HG03159 (cell line): ENCODE data around the gene LYST.

Source experiments
- ATAC-seq: cut with Tn5 transposase; IDR thresholded peaks from one replicate; pipeline ENCODE4 v1.9.1; 2021; ENCODE audit warnings: mild to moderate bottlenecking, moderate library complexity; ENCODE audit not compliant: unreplicated experiment

Gene LYST

DNA sequence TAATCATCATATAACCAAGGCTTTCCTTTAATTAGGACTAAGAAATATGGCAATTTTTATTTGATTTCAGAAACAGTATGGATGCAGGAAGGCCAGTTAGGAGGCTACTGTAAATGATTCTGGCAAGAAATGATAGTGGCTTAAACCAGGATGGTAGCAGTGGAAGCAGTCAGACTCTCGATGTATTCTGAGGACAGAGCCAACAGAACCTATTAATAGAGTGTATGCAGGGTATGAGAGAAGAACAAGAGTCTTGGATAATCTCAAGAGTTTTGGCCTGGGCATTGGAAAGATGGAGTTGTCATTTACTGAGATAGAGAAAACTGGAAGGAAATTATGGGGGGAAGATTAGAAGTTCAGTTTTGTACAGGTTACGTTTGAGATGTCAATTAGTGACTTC is 143.8 kb downstream of the LYST start:
- no peak for ATAC-seq

DNA sequence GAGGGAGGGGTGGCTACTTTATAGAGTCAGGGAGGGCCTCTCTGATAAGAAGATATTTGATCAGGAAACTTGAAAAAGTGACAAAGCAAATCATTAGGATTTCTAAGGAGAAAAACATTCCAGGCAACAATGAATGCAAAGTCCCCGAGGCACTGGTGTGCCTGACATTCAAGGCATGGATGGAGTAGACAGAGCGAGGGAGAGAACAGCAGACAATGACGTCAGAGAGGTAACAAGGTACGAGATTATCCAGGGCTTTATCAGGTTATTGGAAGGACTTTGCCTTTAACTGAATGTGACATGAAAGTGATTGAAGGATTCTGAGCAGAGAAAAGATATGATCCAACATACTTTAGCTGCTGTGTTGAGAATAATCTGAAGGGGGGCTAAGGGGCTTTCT is 144.7 kb downstream of the LYST start:
- no peak for ATAC-seq

DNA sequence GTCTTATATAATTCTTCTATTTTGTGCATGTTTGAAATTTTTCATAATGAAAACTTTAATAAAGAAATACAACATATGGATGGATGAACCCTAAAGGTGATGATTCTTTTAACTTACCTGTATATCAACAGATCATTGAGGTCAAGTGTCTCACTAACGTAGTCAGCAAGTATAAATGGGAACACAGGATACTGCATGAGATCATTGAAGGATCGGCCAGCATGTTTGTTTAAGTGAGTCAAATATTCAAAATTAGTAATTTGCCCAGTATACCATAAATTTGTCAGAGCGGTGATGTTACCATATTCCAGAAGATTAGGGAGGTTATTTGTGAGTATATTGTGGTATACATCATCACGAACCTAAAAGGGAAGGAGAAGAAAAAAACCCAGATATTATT is 146.2 kb downstream of the LYST start:
- ATAC-seq = no peak

DNA sequence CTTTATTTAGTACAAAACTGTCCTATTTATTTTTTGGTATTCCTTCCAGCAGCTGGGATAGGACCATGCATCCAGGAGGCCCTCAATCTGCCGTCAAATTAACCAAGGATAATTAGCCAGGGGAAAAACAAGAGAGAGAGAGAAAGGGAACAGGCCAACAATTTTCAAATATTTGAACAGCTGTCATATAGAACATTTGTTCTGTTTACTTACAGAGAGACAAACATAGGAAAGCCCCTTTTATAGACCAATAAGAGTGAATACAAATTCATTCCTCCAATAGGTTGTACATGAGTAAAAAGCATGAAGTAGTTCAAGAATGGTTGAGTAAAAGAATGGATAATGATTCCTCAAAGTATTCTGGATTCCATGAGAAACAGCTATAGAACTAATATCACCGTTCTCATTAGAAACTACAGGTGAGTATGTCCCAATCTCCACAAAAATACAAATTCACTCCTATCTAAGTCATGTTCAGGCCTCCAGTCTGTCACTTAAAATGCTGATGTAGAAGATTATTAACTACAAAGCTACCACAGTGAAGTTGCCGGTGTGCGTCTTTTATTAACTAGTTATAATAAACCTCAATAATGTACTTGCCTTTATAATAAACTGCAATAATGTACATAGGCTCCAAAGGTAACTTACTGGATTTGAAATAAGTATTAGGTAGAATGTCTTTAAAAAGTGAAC is 152.4 kb downstream of the LYST start:
- ATAC-seq = no peak

DNA sequence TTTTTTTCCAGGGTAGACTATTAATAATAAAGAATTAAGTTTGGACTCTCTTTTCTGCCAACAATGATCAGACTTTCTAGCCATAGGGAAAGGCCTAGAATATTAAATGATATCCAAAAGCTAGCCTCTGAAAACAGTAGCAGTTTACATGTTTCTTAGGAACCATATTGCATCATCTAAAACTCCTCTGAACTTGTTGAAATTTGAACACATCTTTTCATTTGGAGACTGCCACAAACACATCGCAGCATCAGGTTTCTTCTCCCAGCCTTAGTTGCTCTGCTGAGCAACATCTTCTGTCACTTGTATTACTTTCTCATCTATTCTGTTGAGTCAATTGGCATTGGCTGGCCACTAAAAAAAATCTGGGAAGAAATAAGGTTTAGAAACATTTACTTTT is 153.9 kb downstream of the LYST start:
- ATAC-seq = no peak

DNA sequence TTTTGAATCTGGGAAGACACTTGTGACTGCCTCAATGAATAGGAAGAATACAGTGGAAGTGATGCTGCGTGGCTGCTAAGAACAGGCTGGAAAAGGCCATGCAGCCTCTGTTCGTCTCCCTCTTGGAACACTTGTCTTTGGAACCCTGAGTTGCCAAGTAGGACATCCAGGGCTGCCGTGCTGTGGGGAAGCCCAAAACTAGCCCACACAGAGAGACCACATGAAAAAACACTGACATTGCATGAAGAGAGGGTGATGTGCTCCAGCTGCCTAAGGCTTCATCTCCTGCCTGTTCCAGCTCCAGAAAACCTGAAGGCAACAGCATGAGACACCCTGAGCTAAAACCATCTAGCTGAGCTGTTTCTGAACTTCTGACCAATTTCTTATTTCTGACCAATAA is 156.0 kb downstream of the LYST start:
- no peak for ATAC-seq

DNA sequence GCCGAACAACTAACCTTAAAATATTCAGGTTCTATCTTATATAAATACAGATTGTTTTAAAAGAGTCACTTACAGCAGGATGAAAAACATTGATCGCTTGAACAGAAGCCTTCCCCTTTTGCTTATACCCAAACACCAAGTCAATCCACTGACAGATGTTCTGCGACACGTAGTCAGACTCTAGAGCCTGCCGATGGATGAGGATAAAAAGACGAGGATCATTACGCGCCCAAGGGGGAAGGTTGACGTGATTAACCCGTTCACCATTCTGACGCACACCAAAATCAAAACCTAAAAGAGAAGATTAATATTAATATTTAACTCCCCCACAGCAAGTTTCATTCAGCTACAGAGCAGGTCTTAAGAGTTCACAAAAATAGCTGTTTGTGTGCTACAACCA is 157.7 kb downstream of the LYST start:
- no peak for ATAC-seq

DNA sequence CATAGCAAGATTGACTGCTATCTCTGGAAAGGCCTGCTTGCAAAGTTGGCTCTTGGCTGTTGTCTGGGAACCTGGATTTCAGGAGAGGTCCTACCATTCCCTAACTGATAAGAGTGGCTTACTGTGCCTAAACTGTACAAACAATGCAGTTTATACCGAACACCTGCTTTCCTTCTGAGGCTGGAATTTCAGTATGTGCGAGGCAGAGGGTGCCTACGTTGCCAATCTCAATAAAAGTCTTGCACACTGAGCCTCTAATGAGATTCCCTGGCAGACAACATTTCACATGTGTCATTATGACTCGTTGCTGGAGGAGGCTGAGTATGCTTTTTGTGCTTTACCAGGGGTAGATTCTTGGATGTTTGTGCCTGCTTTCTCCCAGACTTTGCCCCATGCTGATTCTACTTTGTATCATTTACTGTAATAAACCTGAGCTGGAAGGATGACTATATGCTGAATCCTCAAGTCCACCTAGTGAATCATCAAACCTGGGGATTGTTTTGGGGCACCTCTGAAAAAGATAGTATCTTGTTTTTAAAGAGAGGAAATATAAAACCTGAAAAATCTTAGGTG is 158.2 kb downstream of the LYST start:
- ATAC-seq = no peak

DNA sequence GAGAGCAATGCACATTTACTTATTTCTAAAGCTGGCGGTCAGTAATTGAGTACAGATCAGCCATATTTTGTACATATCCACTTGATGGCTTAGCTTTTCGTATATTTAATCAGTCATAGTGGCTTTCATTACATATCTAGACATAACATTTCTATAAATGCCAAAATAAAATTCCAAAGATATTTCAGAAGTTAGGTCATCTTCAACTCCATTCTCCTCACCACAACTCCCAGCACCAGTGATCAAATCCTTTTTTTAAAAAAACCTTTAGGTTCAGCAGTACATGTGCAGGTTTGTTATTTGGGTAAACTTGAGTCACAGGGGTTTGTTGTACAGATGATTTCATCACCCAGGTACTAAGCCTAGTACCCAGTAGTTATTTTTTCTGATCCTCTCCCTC is 163.2 kb downstream of the LYST start:
- ATAC-seq = no peak

DNA sequence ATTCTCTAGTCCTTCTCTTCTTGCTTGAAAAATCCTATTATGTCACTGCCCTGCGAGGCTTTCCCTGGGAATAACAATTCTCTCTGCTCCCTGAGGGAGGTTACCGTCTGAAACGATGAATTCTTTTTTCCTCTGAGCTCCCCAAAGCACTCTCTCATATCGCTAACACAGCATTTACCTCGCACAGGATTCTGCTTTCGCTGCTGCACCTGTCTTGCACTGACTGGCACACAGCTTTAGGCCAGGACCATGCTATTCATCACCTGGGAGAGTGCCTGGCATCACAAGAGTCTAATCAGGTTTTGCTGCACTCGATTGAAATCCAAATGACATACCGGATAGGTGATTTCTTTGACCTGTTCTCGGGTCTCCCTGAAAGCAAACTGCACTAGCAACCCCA is 164.3 kb downstream of the LYST start:
- ATAC-seq = no peak

DNA sequence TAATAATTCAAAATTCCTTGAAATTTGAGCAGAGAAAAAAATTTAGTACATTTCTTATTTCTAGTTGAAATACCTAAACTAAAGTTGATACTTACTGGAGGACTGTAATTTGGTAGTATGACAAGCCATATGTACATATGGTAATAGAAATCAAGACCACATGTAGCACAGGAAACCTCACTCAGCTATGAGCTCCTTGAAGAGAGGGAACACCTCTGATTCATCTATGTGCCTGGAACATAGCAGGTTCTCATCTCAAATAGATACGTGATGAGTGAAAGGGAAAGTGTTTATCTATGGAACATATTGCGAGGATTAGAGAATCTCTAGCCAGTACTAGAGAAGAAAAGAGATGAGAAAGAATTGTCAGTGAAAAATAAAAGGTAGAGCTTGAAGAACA is 169.2 kb downstream of the LYST start:
- ATAC-seq = no peak

DNA sequence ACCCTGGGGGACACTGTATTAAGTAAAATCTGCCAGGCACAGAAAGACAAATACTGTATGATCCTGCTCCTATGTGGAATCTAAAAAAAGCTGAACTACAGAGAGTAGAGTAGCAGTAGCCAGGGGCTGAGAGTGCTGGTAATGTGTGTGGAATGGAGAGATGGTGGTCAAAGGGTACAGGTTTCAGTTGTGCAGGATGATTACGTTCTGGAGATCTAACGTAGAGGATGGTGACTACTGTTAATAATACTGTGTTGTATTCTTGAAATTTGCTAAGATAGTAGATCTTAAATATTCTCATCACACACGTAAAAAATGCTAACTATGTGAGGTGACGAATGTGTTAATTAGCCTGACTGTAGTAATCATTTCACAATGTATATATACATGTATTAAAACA is 177.3 kb downstream of the LYST start:
- ATAC-seq = no peak

DNA sequence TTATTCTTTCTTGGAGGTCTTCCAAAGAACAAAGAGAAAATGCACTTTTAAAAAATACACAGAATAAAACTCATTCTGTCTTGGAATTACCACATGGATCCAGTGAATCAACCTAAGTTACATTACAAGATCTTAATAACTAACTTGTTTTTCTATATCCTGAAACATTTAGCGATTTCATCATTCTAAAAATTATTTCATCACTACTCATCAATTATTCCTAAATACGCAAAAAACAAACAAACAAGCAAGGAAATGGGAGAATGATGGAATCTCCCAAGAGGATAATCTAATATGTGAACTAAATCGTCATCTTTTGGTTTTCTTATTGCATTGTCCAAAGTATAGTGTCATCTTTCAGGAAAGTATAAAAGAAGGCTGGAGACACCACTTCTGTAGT is 178.6 kb downstream of the LYST start:
- ATAC-seq = no peak

DNA sequence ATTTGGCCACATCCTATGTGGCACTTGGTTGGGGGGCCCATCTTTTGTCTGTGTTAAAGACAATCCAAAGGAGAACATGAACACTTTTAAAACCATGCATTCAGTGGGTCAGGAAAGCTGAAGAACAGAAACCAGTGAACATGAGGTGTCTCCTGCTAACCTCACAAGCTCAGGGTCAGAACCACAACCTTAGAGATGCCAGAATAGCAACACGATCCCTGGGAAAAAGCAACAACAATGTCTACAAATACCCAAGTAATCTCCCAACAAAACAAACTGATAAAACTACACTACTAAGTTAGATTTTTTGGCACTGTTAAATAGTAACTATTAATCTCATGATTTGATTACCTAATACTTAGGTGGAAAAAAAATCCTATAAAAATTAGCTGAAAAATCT is 183.1 kb downstream of the LYST start:
- ATAC-seq = no peak

DNA sequence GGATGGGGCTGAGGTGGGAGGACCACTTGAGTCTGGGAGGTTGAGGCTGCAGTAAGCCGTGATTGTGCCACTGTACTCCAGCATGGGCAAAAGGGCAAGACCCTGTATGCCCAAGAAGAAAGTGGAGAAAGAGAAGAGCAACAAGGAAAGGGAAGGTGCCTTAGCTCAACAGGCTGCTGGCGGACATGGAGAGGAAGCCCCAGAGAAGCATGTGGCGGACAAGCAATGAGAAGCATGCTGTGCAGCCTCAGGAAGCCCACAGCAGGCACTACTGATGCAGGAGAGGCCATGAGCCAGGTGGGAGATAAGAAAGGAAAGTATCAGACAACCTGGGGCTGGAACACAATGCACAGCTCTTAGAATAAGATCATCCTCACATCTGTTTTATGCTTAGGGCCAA is 184.5 kb downstream of the LYST start:
- ATAC-seq = no peak

DNA sequence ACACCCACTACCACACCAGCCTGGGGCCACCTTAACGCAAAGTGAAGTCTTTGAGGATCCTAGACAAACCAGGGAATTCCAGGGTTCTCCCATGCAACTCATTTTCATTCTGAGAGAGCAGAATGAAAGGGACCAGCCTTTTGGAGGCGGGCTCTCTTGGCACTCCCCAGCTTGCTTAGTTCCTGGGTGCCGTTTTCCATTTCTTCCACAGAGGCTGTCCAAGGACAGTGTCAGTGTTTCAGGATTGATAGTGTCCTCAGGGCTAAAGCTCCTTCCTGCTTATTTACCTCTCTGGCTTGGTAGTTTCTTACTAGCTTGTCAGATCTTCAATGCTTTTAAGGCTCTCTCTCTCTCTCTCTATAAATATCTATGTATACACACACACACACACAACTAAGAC is 187.1 kb downstream of the LYST start:
- no peak for ATAC-seq

DNA sequence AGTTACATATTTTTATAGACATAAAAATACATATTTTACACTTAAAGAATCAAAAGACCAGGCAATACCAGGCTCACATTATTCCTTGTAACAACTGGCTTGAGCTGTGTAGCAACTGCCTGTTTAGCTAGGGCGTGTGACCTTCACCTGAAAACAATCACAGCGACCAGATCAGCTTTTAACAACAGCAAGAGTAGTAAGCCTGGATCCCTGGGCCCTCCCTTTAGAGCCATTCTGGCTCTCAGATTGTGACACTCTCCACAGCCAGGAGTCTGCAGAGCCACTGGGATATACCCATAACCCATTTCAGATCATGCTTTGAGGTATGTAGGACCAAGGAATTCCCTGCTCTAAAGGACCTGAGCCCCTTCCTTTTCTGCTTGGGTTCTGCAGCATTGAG is 187.7 kb downstream of the LYST start:
- no peak for ATAC-seq

DNA sequence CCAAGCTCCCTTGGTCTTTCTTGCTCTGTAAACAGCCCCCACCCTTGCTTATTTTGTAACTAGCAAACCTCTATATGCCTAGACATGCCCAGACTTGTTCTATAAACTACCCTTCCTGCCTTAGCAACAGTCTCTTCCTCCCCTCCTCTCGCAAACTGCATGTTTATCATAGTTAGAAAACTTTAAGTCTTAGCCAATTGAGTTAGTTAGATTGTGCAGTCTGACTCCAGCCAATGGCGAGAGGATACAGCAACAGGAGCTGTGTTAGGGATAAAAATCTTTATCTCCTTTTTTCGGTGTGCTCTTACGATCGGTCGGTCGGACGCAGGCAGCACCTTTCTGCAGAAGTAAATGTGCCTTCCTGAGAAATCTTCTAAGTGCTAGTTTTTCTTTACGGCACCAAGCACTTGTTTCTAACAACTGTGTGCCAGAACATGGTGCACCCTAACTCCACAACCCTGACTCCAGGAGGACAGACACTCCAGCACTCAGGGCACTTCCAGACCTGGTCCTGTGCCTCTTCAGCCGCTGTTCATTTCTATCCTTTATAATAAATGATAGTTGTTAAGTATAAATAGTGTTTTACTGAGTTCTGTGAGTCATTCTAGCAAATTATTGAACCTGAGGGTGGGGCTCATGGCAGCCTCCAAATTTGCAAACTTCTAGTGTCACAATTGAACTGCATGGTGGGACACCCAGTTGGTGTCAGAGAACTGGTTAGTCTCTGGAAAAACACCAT is 191.4 kb downstream of the LYST start:
- ATAC-seq = no peak

DNA sequence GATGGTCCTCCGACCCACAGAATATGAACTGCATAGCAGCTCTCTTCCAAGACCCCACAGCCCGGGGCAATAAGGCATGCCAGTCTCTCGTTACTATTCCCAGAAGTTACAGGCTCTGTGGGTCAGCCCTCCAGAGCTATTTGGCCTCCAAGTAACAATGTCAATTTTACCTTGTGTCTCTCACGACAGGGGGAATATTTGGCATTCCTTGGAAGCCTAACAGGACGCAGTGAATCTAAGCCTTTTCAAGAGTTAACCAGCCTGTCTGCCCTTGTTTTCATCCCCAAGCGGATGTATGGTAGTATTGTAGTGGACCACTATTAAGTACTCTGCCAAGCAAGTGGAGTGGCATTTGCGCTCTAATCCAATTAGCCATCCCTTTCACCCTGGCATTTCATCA is 192.7 kb downstream of the LYST start:
- no peak for ATAC-seq

DNA sequence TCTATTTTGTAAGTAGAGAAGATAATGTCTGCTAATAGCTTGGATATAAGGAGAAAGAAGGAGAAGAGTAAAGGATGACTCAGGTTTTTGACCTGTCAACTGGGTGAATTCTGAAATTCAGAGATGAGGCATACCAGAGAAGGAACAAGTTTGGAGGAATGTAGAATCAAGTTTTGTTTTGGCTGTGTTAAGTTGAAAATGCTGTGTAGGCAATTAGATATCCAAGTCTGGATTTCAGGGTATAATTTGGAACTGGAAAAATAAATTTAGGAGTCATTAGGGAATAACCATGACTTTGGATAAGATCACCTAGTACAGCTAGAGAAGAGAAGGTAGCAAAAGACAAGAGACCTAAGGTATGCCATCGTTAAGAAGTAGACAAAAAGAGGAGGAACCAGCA is 194.7 kb downstream of the LYST start:
- ATAC-seq = no peak

DNA sequence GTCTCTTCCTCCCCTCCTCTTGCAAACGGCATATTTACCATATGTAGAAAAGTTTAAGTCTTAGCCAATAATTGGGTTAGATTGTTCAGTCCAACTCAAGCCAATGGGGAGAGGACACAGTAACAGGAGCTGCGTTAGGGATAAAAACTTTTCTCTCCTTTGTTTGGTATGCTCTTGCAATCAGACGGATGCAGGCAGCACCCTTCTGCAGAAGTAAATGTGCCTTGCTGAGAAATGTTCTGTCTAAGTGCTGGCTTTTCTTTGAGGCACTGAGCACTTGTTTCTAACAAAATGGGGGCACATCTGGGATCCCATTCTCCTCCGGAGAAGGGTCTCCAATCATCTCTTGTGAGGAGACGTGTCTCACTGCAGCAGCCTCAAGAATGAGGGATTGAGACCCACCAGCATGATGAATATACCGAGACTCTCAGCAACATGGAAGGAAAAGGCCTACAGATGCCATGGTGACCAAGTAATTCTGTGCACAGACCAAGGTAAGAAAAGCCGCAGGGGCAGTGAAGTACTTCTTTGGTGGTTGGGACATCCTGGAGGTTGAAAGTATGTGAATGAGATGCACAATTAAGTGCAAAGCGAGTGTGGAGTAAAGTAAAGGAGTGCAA is 196.4 kb downstream of the LYST start:
- no peak for ATAC-seq

DNA sequence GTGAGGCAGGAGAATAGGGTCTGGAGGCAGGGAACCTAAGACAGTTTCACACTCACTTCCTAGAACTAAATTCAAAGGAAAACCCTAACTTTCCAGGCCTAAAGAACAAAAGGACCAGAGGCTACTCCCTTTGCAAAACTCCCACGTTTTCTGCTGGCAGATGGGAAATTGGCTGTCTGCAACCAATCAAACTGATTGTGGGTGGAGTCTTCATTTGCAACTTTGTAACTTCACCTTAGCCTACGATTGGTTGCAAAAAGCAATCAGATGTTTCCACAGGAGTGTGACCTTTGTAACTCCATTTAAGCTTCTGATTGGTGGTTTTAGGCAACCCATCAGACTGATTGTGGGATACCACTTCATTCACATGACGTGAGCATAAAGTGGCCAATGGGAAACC is 197.4 kb downstream of the LYST start:
- ATAC-seq = no peak
